Fibroblast of skin of right biceps (primary cell): ENCODE measurements around the gene RGS6.

Experiments
- DNase-seq: peaks from one replicate; pipeline ENCODE4 v3.0.0-alpha.2; 2013

RGS6 gene

DNA sequence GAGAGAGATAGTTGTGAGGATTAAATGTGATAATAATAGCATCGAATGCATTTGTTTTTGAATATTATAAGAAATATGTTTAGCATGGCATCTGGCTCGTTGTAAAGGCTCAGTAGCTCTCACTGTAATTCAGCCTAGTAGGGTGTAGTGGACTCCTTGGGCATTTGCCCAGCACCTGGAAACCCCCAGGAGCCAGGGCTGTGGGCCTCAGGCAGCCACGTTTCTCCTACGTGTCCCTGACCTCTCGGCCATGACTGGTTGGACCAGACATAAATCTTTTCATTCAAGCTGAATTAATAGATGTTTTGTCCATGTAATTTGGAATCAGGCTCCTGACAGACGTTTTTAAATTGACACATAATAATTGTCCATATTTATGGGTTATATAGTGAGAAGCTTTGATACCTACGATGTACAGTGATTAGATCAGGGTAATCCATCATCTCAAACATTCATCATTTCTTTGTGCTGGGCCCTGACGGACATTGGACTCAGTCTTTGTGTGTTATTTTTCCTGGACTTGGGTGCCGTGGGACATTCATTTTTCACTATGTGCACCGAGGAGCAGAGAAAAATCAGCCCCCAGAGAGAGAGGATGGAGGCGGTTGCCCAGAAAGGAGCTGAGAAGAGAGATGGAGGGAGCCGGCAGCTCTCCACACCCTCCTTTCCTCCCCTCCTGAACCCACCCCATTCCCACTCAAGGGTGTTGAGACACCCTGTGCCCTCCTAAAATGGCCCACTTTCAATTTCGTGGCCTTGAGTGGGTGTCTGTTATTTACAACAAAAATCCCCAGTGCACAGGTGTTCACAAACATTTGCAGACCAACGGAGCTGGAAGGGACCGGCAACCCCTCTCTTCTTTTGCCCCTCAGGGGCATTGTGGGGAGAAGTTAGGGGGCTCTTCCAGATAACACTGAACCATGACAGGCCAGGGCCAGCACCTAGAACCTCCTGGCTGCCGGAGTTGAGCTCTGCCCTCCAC lies 665.3 kb downstream of the RGS6 start:
- DNase-seq = no peak

DNA sequence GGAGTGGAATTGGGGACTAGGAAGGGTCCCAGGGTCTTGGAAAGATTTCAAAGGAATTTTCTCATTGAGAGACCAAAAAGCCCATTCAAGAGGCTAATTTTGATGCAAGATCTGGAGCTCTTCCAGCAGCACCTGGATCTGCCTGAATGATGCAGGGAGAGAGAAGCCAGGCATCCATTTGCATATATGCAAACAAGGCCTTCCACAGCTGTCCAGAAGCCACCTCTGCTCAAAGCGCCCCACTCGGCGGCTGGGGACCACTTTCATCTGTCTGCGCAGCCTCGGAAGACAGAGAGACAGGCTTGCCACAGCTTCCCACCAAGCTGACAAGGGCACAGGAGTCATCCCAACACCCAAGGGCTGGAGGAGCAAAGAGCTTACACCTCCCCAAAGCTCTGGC lies 666.1 kb downstream of the RGS6 start:
- no peak for DNase-seq

DNA sequence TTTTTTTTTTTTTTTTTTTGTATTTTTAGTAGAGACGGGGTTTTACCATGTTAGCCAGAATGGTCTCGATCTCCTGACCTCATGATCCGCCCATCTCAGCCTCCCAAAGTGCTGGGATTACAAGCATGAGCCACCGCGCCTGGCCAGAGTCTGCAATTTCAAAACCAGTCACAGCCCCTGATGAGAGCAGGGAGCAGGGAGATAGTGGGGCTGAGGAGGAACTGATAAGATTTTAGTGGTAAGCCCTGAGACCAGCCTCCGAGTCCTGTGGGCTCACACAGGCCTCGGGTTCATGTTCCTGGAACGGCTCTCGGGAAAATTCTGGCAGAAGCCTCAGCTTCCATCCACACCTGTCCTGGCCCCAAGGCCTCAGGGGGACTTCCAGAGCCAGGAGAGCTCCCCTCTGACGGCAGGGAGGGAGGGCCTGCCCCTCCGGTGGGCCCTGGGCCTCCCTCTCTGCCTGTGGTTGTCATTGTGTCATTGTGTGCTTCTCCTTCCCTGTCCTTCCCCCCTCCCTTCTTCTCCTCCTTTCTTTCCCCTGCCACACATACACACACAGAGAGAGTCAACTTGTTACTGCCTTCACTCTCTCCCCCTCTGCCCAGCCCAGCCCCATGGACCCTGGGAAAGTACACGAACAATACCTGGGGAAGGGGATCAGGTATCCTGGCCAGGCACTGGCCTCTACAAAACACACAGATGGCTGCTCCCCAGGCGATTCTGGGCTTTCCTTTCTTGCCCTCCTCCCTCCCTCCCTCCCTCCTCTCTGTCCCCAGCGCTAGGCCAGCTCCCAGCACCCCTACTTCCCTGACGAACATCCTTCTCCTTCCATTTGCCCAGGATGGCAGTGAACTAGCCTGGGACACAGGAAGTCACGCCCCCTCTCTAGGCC lies 667.6 kb downstream of the RGS6 start:
- no peak for DNase-seq

DNA sequence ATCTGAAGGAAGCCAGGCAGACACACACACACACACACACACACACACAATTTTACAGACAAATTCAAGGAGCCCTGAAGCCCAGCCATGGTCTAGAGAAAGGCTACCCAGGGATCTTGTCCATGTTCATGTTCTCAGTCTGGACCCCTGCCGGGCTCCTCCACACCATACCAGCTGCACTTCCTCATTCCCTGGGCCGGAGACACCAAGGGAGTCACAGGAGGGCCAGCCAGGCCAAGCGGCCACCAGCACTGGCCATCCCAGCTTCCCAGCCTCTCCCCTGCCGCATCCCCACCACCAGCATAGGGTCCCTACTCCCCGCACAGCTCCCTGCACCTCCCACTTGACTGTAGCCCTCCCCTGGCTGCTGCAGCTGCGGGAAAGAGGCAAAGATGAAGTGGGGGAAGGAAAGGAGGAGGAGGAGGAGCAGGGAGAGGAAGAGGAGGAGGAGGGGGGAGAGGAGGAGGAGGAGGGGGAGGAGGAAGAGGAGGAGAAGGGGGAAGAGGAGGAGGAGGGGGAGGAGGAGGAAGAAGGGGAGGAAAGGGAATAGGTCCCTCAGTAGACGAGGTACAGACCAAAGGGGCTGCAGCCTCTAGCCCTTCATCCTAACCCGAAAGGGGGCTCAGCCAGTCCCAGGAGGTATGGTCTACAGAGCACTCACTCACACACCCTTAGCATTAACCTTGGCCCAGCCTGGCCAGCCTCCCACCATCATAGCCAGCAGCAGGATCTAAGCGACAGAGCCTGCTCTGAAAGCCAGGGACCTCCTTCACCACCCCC lies 668.5 kb downstream of the RGS6 start:
- DNase-seq = no peak

DNA sequence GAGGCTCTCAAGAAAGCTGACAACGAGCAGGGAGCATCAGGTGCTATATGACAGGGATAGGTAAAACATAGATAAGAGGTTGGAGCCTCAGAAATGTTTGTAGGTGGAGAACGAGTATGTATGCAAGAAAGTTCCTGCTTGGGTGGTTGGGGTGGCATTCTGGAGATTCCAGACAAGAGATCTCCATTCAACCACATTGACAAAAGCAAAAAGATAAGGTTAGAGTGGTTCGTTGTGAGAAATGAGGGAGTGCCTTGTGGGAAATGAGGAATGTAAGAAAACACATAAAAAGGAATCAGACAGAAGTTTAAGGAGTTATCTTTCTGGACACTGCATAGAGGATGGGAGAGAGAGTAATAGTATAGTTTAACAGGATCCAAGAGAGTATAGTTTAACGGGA lies 671.4 kb downstream of the RGS6 start:
- peak; percentile 23 for DNase-seq

DNA sequence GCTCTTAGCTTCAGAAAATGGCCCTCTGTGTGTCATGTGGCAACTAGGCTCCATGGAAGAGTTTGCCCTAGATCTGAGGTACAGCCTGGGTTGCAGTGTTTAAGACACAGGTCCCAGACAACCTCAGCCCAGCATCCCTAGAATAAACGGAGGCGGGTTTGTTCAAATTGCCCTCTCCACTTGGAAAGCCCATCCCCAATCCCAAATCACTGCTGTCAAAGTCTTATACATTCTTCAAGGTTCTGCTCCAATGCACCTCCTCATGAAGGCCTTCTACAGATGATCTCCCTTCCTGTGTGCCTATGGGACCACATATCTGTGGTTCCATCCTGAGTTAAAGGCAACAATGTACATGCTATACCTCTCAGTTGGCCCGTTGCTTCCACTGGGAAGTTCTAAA lies 671.9 kb downstream of the RGS6 start:
- DNase-seq = no peak

DNA sequence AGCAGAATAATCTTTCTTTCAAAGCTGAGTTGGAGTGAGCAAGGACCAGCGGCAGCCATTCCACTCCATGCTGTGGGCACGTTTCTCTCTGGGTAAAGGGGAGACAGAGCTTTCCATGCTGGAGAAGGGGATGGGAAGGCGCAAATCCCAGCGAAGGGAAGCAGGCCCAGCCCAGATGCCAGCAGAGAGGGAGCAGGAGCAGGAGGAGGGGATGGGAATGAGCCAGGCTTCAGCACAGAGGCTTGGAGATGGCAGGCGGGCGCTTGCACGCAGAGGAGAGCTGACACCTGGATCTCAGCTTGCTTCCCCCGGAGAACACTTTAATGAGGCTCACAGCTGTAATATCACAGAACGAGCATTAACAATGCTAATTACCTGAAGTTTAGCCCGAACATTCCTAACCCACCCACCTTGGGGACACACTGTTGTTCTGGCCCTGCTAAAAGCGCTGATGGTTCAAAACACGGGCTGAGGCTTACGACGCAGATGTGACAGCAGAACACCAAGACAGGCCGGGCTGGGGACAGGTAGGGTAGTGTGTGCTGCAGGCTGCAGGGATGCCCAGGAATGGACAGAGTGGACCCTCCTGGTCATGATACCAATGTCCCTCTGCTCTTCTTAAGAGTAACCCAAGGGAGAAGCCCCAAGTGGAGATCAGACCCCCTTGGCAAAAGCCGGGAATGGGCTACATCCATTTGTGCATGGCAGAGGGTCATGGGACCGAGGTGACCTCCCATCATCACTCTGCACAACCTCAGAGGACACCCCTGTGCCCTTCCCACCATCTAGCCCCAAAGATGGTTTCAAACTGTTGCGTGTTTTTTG lies 673.1 kb downstream of the RGS6 start:
- no peak for DNase-seq

DNA sequence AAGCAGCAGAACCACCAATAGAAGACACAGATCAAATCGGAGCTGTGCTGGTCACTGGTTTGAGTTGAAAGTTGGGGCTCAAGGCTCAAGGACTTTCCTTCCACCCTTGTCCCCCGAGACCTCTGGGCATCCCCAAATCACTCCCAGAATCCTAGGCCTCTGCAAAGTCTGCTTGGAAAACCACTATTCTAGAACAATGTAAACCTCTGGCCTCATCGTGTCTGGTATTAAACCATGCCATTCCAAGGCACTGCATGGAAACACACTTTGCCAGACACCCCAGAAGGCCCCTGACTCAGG lies 673.6 kb downstream of the RGS6 start:
- DNase-seq = no peak

GRCh38 chr14:72606879-72607278 lies 674.6 kb downstream of the RGS6 start:
- DNase-seq = peak; percentile 22

DNA sequence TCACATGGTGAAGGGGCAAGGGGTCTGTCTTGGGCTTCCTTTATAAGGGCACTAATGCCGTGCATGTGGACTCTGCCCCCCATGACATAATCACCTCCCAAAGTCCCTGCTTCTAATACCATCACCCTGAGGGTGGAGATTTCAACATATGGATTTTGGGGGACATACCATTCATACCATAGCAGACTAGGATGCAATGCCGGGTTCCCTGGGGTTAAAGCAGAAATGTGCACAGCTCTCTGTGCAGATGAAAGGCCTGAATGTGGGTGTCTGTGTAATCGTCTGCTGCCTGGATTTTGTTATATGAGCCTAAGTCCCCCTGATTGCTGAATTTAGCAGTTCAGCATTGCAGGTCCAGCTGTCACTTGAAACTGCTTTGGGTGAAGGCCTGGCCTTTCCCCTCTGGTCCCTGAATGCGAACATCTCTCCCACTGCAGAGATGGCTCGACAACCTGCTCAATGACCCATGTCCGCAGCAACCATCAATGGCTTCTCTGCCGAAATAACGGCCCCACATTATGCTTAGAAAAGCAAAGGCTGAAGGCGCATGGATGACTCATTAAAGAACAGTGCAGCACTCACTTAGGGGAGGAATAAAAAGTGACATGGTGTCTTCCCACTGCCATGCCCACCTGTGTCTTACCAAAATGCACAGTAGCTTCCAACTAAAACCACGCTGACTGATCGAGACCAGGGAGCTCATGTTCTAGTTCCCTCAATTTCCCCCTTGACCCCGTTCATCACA lies 675.3 kb downstream of the RGS6 start:
- peak; percentile 55 for DNase-seq

GRCh38 chr14:72608391-72609204 lies 676.4 kb downstream of the RGS6 start:
- peak; percentile 96 for DNase-seq

DNA sequence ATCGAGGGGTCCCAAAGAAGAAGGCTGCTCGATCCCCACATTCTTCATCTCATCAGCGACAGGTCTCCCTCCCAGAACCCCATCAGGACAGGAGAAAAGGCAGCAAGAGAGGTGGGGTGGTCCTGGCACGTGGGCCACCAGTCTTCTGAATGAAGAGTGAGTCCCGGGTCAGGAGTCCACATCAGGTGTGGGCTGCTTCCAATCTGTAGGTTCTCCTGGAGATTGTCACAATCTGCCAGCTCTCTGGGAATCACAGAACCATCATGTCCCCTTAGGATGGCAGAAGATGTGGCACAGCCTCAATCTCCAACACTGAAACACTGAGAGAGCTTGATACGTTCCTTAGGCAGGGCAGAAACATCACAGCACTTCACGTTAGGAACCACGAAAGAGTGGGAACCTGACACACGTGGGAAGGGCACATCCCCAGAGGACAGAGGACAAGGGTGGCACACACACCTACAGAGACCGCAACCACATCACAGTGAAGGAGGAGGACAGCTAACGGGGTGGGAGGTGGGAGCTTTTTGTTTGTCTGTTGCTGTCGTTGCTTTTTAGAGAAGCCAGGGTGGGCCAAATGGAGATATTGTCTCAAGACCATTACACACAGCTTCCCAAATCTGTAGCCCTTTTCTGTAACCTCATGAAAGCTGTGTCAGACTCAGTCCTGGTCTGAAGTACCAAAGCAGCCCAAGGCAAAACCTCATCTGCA lies 677.1 kb downstream of the RGS6 start:
- DNase-seq = no peak

DNA sequence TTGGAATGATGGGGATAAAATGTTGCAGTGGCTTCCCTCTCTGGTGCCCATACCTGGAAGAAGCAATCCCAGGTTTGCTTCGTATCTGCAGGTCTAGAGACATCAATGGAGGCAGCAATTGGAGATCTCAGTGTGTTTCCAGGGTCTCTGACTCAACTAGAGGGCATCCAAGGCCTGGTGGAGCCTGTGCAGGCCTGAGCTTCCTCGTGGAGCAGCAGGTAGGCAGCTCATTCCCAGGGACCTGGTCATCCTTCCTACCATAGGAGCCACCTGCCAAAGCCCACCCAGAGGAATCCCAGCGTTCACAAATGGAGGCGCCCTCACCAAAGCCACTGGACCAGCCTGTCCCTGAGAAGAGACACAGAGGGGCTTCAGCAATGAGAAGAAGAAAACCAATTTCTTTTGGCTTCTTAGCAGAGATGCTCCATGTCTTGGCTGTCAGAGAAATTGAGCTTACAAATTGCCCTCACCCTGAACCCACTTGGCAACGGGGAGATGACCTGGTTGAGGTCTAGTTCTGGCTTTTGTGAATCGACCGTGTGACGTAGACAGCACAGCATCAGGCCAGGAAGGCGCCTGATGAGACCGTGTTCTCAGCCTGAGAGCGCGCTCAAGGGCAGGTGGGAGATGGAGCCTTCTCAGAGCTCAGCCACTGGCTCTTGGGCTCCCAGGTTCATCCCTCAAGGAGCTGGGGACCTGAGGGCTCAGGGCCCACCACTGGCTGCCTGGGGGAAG lies 678.0 kb downstream of the RGS6 start:
- no peak for DNase-seq

GRCh38 chr14:72610831-72611200 lies 678.6 kb downstream of the RGS6 start:
- peak; percentile 53 for DNase-seq

DNA sequence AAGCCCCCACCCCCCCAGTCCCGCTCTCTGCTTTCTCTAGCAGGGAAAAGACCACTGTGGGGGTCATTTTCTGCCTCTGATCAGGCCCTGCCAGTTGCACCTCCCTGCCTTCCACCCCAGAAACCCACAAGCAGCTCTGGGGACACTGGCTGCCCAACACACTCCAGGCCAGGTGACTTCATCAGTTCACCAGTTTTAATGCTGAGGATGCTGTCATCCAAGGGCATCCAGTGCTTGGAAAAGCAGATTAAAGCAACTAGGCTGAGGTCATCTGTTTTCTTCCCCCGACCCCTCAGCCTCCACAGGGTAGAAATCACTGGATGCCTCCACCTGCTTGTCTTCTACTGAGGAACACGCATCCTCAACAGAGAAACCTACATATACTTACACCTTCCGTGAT lies 679.3 kb downstream of the RGS6 start:
- DNase-seq = no peak

- no peak for DNase-seq
Observed at GRCh38 chr14:72612041-72612440, 679.8 kb downstream of the RGS6 start.

GRCh38 chr14:72613231-72613974 lies 681.2 kb downstream of the RGS6 start:
- DNase-seq = no peak

GRCh38 chr14:72613975-72614319 lies 681.7 kb downstream of the RGS6 start:
- no peak for DNase-seq

- no peak for DNase-seq
Observed at GRCh38 chr14:72614365-72614764, 682.1 kb downstream of the RGS6 start.
